Upper lobe of left lung (tissue), 6 donors: ENCODE data around the gene ZNF620. TPM values are rescaled to one million over a fixed set of nuclear protein-coding genes. Genes with fewer than 3 reads are reported as not detected.

Source experiments
- ATAC-seq, 2 donors: fragments of 200-7000 bp; cut with Tn5 transposase; one replicate each; pipeline ENCODE4 v1.9.1; 2022; ENCODE audit warnings: mild to moderate bottlenecking in 2 of 2, moderate library complexity in 2 of 2; ENCODE audit not compliant: low FRiP score in 2 of 2
- DNase-seq, 2 donors: peaks; one replicate each; pipeline ENCODE4 v3.0.0-alpha.2; 2019 to 2020
- H3K27ac ChIP-seq, 4 donors: fragments of 200-600 bp; sonication (generic); one replicate each; pipeline ENCODE4 v1.5.1; 2016 to 2019
- H3K27me3 ChIP-seq, 4 donors: fragments of 200-600 bp; sonication (generic); one replicate each; pipeline ENCODE4 v1.5.1; 2017 to 2019
- H3K36me3 ChIP-seq, 4 donors: fragments of 200-600 bp; sonication (generic); one replicate each; pipeline ENCODE4 v1.5.1; 2016 to 2019
- H3K4me1 ChIP-seq, 4 donors: fragments of 200-600 bp; sonication (generic); one replicate each; pipeline ENCODE4 v1.5.1; 2018 to 2019
- H3K4me3 ChIP-seq, 4 donors: fragments of 200-600 bp; sonication (generic); one replicate each; pipeline ENCODE4 v1.5.1; 2017 to 2019; ENCODE audit warnings: mild to moderate bottlenecking in 2 of 4, moderate library complexity in 1 of 4
- H3K9me3 ChIP-seq, 4 donors: fragments of 200-600 bp; sonication (generic); one replicate each; pipeline ENCODE4 v1.5.1; 2018 to 2019
- CTCF ChIP-seq, 6 experiments: fragments of 450-650 bp in 4 of 6; fragments of 200-600 bp in 2 of 6; sonication (generic) in 2 of 6; IDR thresholded peaks; one replicate each; pipeline ENCODE4 v1.5.1; 2016 to 2019; ENCODE audit warnings: antibody characterized with exemption in 6 of 6
- EP300 ChIP-seq, 4 donors: sonication (generic); formaldehyde crosslinking; IDR thresholded peaks; one replicate each; pipeline ENCODE4 v1.5.1; 2017; ENCODE audit warnings: antibody characterized with exemption in 4 of 4, control low read depth in 2 of 4
- POLR2A ChIP-seq, 4 donors: fragments of 450-650 bp; IDR thresholded peaks; one replicate each; pipeline ENCODE4 v1.5.1; 2016 to 2017; ENCODE audit warnings: antibody characterized with exemption in 4 of 4, mild to moderate bottlenecking in 2 of 4
- POLR2AphosphoS5 ChIP-seq, 2 donors: sonication (generic); formaldehyde crosslinking; IDR thresholded peaks; one replicate each; pipeline ENCODE4 v1.5.1; 2017; ENCODE audit warnings: antibody characterized with exemption in 2 of 2
- WGBS, 2 donors: methylation state at CpG; one replicate each; pipeline ENCODE4 v1.1.5; 2017 to 2018; 5-methylcytosine and 5-hydroxymethylcytosine counted together
- total RNA-seq, 6 donors: library from RNA; depleted of rRNA in 4 of 6; stranded (reverse); fragments of >200 nt in 4 of 6; gene quantifications; one replicate each; pipeline versions ENCODE4 v1.1.0 to v1.2.1, GENCODE V29; 2016 to 2021
- donor health status: DM: no; HTN: no; CAD: no; lungs with moderate emphysema.
- donor health status: DM: no; HTN: yes; CAD: no; lungs with severe emphysema.

ZNF620 gene
- total RNA-seq, 6 donors from 2014 or later: 2.1 to 9.6 (median 5.3) TPM

- Histone ChIP-seq H3K27ac (no peak overlapping the region), H3K36me3 (peaks cover 22 to 55% (median 37%) of the 10 kb centered on the region in 4 donors), H3K27me3 (no peaks in the 10 kb centered on the region), H3K4me1 (peaks cover 0 to 6% (median 3%) of the 10 kb centered on the region in 4 donors), H3K4me3 (no peak overlapping the region), H3K9me3 (no peaks in the 10 kb centered on the region)
- WGBS, 2 donors: 88 to 93% methylated on average over 2 of the region's 2 CpGs
- DNase-seq (no peak), ATAC-seq (peak in 1 of 2 donors; percentile 51)
- no peak for TF ChIP-seq POLR2AphosphoS5 (IDR thresholded peaks at IDR 0.05)
Measured at GRCh38 chr3:40465456-40465855, 40.4 kb upstream of the ZNF620 start.

GRCh38 chr3:40468018-40468417 is 37.8 kb upstream of the ZNF620 start:
- 55 to 77% methylated on average over 4 of the region's 4 CpGs for WGBS, 2 donors
- H3K36me3 ChIP-seq: peaks cover 5 to 31% (median 13%) of the 10 kb centered on the region in 4 donors
- H3K27ac ChIP-seq: no peak overlapping the region
- H3K4me3 ChIP-seq: no peak overlapping the region
- no peaks in the 10 kb centered on the region for H3K4me1 ChIP-seq
- no peak for TF ChIP-seq CTCF (IDR thresholded peaks at IDR 0.05)
- TF ChIP-seq EP300 (IDR thresholded peaks at IDR 0.05): no peak
- DNase-seq (no peak), ATAC-seq (no peak)
- H3K9me3 ChIP-seq: no peaks in the 10 kb centered on the region
- no peaks in the 10 kb centered on the region for H3K27me3 ChIP-seq

GRCh38 chr3:40470701-40471100 is 35.1 kb upstream of the ZNF620 start:
- no peak overlapping the region for H3K27ac ChIP-seq
- no peak overlapping the region for H3K4me3 ChIP-seq
- no peaks in the 10 kb centered on the region for H3K27me3 ChIP-seq
- WGBS, 2 donors: 83 to 88% methylated on average over 4 of the region's 4 CpGs
- TF ChIP-seq EP300 (IDR thresholded peaks at IDR 0.05): no peak
- no peak for TF ChIP-seq POLR2AphosphoS5 (IDR thresholded peaks at IDR 0.05)
- TF ChIP-seq CTCF (IDR thresholded peaks at IDR 0.05): no peak
- no peak for TF ChIP-seq POLR2A (IDR thresholded peaks at IDR 0.05)
- H3K36me3 ChIP-seq: peaks cover 0 to 6% (median 2%) of the 10 kb centered on the region in 4 donors
- DNase-seq (no peak), ATAC-seq (no peak)
- H3K9me3 ChIP-seq: no peaks in the 10 kb centered on the region
- H3K4me1 ChIP-seq: no peaks in the 10 kb centered on the region

- Histone ChIP-seq H3K27ac (peak within 1 kb of the TSS; percentile 76 to 89 (median 88)), H3K4me3 (peak within 1 kb of the TSS; percentile 85 to 91 (median 88)), H3K9me3 (no peaks in the 10 kb centered on the region), H3K36me3 (peaks cover 0 to 26% (median 1%) of the 10 kb centered on the region in 4 donors), H3K4me1 (peaks cover 7 to 11% (median 10%) of the 10 kb centered on the region in 4 donors), H3K27me3 (no peaks in the 10 kb centered on the region)
- peak; percentile 95 to 98 for ATAC-seq
- peak; percentile 88 to 89 for DNase-seq
- TF ChIP-seq CTCF (IDR thresholded peaks at IDR 0.05): no peak
- peak in 2 of 4 donors; percentile 20 to 45 for TF ChIP-seq POLR2A (IDR thresholded peaks at IDR 0.05)
- TF ChIP-seq POLR2AphosphoS5 (IDR thresholded peaks at IDR 0.05): peak in 1 of 2 donors; percentile 21
- no peak for TF ChIP-seq EP300 (IDR thresholded peaks at IDR 0.05)
- 11 to 12% methylated on average over 41 to 45 of the region's 48 CpGs for WGBS, 2 donors
Measured at GRCh38 chr3:40476478-40477470, 29.1 kb upstream of the ZNF620 start, which contains the start of gene ZNF619. ZNF619 (plus strand) TSS chr3:40477122; CDS start chr3:40477980, 858 bp downstream.

- no peaks in the 10 kb centered on the region for H3K27me3 ChIP-seq
- ATAC-seq (peak in 1 of 2 donors; percentile 2), DNase-seq (no peak)
- 51 to 60% methylated on average over 4 of the region's 4 CpGs for WGBS, 2 donors
- no peaks in the 10 kb centered on the region for H3K9me3 ChIP-seq
- peak overlapping the region; percentile 85 to 91 (median 88) for H3K4me3 ChIP-seq
- H3K27ac ChIP-seq: peak overlapping the region in 2 of 4 donors; percentile 86 to 89
- H3K36me3 ChIP-seq: peaks cover 0 to 35% (median 8%) of the 10 kb centered on the region in 4 donors
- no peak for TF ChIP-seq EP300 (IDR thresholded peaks at IDR 0.05)
- no peak for TF ChIP-seq POLR2A (IDR thresholded peaks at IDR 0.05)
- no peak for TF ChIP-seq CTCF (IDR thresholded peaks at IDR 0.05)
- no peak for TF ChIP-seq POLR2AphosphoS5 (IDR thresholded peaks at IDR 0.05)
- peaks cover 7 to 11% (median 10%) of the 10 kb centered on the region in 4 donors for H3K4me1 ChIP-seq
Measured at GRCh38 chr3:40477666-40478065, 28.2 kb upstream of the ZNF620 start.
